NCI-H146 (cell line): Measurements from ENCODE around the gene THRB.
"Not testable (repeated sequence)": the region's sequence is repeated elsewhere in the genome, so short reads cannot be mapped to it uniquely, and the experiment has no call there.

Source experiments
- DNase-seq: peaks from one replicate; lab custom pipeline; 2025; lab: John Stamatoyannopoulos, UW

The THRB gene

GRCh38 chr3:24401090-24401810 is 93.4 kb downstream of the THRB start:
- DNase-seq: peak; percentile 13

- DNase-seq: peak; percentile 5
These were observed 94.2 kb downstream of the THRB start for GRCh38 chr3:24400450-24400849.

- peak; percentile 34 for DNase-seq
These were observed 94.6 kb downstream of the THRB start for GRCh38 chr3:24400015-24400414.

- no peak for DNase-seq
These were observed 95.0 kb downstream of the THRB start for GRCh38 chr3:24399614-24400013.

- not testable (repeated sequence) for DNase-seq
These were observed 95.9 kb downstream of the THRB start for GRCh38 chr3:24398712-24399111.

- DNase-seq: no peak
These were observed 98.3 kb downstream of the THRB start for GRCh38 chr3:24396338-24396737.

GRCh38 chr3:24394754-24395153 is 99.9 kb downstream of the THRB start:
- no peak for DNase-seq

GRCh38 chr3:24393316-24393715 is 101.3 kb downstream of the THRB start:
- no peak for DNase-seq

- DNase-seq: no peak
These were observed 104.2 kb downstream of the THRB start for GRCh38 chr3:24390169-24391130.

GRCh38 chr3:24389108-24390090 is 105.3 kb downstream of the THRB start:
- DNase-seq: no peak

- no peak for DNase-seq
These were observed 106.0 kb downstream of the THRB start for GRCh38 chr3:24388611-24389010.

GRCh38 chr3:24388159-24388558 is 106.5 kb downstream of the THRB start:
- no peak for DNase-seq

- DNase-seq: no peak
These were observed 107.2 kb downstream of the THRB start for GRCh38 chr3:24387493-24387892.

- no peak for DNase-seq
These were observed 107.7 kb downstream of the THRB start for GRCh38 chr3:24387000-24387399.

GRCh38 chr3:24386458-24386857 is 108.2 kb downstream of the THRB start:
- no peak for DNase-seq

GRCh38 chr3:24385012-24385615 is 109.5 kb downstream of the THRB start:
- DNase-seq: no peak

- no peak for DNase-seq
These were observed 112.0 kb downstream of the THRB start for GRCh38 chr3:24382647-24383046.

- DNase-seq: no peak
These were observed 114.7 kb downstream of the THRB start for GRCh38 chr3:24379936-24380335.

- no peak for DNase-seq
These were observed 116.3 kb downstream of the THRB start for GRCh38 chr3:24378313-24378712.

- DNase-seq: no peak
These were observed 117.2 kb downstream of the THRB start for GRCh38 chr3:24377218-24377993.

GRCh38 chr3:24375947-24376384 is 118.7 kb downstream of the THRB start:
- no peak for DNase-seq
